WTC11 (cell line): ENCODE measurements around the gene SLIT3.

ENCODE experiments used
- ATF1 ChIP-seq: sonication (generic); formaldehyde crosslinking; IDR thresholded peaks from 2 replicates; pipeline ENCODE4 v1.8.1; 2023; ENCODE audit warnings: mild to moderate bottlenecking, moderate library complexity, missing genetic modification reagents
- ATF3 ChIP-seq: sonication (generic); formaldehyde crosslinking; conservative IDR thresholded peaks from 2 replicates; pipeline ENCODE4 v1.8.1; 2022; ENCODE audit warnings: mild to moderate bottlenecking, missing genetic modification reagents
- CREM ChIP-seq: sonication (generic); formaldehyde crosslinking; IDR thresholded peaks from 2 replicates; pipeline ENCODE4 v1.8.1; 2022; ENCODE audit warnings: mild to moderate bottlenecking, missing genetic modification reagents, moderate library complexity
- HMGXB4 ChIP-seq: sonication (generic); formaldehyde crosslinking; IDR thresholded peaks from 2 replicates; pipeline ENCODE4 v1.8.1; 2023; ENCODE audit warnings: mild to moderate bottlenecking, moderate library complexity, missing genetic modification reagents
- NR1H2 ChIP-seq: sonication (generic); formaldehyde crosslinking; IDR thresholded peaks from 2 replicates; pipeline ENCODE4 v1.9.0; 2021; ENCODE audit warnings: mild to moderate bottlenecking, moderate library complexity, missing genetic modification reagents
- SMAD3 ChIP-seq: sonication (generic); formaldehyde crosslinking; IDR thresholded peaks from 2 replicates; pipeline ENCODE4 v1.8.0; 2022; ENCODE audit warnings: missing genetic modification reagents, mild to moderate bottlenecking, borderline replicate concordance
- TF ChIP-seq, protein P1 (sequence below): fragments of 200-600 bp; IDR thresholded peaks from 2 replicates; pipeline ENCODE4 v1.8.0; 2022; ENCODE audit warnings: antibody characterized with exemption
- TF ChIP-seq, protein P2 (sequence below): sonication (generic); formaldehyde crosslinking; IDR thresholded peaks from 2 replicates; pipeline ENCODE4 v1.8.1; 2023; ENCODE audit warnings: mild to moderate bottlenecking, missing genetic modification reagents, moderate library complexity
- TF ChIP-seq, protein P3 (sequence below): sonication (generic); formaldehyde crosslinking; IDR thresholded peaks from 2 replicates; pipeline ENCODE4 v1.8.0; 2022; ENCODE audit warnings: mild to moderate bottlenecking, missing genetic modification reagents

DNA sequence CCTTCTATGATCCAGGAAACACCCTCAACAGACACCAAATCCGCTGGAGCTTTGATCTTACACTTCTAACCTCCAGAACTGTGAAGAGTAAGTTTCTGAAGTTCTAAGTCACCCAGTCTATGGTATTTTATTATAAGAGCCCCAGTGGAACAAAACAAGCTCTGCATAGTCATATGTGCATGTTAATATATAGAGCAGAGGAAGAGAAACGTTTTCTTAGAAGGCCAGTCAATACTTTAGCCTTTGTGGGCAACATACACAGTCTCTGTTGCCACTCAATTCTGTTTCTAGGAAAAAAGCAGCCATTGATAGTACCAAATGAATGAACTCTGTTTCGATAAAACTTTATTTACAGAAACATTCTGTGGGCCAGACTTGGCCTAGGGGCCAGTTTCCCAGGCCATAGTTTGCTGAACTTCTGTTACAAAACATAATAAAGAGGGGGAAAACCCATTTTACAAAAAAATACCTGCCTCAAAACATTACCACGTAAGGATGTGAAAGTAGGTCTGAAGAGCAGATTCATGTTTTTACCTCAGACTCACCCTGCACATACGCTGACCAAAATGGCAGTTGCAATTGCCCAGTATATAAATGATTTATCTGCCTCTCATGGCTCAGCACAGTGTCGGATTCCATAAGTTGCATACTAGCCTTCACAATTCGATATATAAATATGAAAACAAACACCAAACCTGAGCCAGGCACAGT lies 350.5 kb downstream of the SLIT3 start:
- TF ChIP-seq NR1H2 (CRISPR knock-in tag) (no peak), SMAD3 (CRISPR knock-in tag) (no peak), ATF1 (no peak), HMGXB4 (no peak), ATF3 (CRISPR knock-in tag) (no peak), CREM (CRISPR knock-in tag) (no peak)
- TF ChIP-seq, protein P1, sequence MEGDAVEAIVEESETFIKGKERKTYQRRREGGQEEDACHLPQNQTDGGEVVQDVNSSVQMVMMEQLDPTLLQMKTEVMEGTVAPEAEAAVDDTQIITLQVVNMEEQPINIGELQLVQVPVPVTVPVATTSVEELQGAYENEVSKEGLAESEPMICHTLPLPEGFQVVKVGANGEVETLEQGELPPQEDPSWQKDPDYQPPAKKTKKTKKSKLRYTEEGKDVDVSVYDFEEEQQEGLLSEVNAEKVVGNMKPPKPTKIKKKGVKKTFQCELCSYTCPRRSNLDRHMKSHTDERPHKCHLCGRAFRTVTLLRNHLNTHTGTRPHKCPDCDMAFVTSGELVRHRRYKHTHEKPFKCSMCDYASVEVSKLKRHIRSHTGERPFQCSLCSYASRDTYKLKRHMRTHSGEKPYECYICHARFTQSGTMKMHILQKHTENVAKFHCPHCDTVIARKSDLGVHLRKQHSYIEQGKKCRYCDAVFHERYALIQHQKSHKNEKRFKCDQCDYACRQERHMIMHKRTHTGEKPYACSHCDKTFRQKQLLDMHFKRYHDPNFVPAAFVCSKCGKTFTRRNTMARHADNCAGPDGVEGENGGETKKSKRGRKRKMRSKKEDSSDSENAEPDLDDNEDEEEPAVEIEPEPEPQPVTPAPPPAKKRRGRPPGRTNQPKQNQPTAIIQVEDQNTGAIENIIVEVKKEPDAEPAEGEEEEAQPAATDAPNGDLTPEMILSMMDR, result no peak
- TF ChIP-seq, protein P2, sequence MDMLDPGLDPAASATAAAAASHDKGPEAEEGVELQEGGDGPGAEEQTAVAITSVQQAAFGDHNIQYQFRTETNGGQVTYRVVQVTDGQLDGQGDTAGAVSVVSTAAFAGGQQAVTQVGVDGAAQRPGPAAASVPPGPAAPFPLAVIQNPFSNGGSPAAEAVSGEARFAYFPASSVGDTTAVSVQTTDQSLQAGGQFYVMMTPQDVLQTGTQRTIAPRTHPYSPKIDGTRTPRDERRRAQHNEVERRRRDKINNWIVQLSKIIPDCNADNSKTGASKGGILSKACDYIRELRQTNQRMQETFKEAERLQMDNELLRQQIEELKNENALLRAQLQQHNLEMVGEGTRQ (CRISPR knock-in tag), result no peak
- TF ChIP-seq, protein P3, sequence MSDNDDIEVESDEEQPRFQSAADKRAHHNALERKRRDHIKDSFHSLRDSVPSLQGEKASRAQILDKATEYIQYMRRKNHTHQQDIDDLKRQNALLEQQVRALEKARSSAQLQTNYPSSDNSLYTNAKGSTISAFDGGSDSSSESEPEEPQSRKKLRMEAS (CRISPR knock-in tag), result no peak
